GM12878 (cell line): ENCODE measurements around the gene MAP3K5. TPM values are rescaled to one million over a fixed set of nuclear protein-coding genes. Genes with fewer than 3 reads are reported as not detected.

Source experiments
- BACH1 ChIP-seq: fragments of 450-650 bp; IDR thresholded peaks from 2 replicates; pipeline ENCODE4 v1.6.1; 2017; ENCODE audit warnings: mild to moderate bottlenecking, borderline replicate concordance
- BHLHE40 ChIP-seq, 2 experiments: fragments of 450-650 bp in 1 of 2; IDR thresholded peaks; 2 replicates each; pipeline ENCODE4 v1.6.1; 2011 to 2017; ENCODE audit warnings: low read depth in 2 of 2, borderline replicate concordance in 1 of 2, improper control_type of control experiment in 1 of 2, low read length in 1 of 2, mild to moderate bottlenecking in 1 of 2
- CBX5 ChIP-seq: sonication (generic); IDR thresholded peaks from 2 replicates; pipeline ENCODE4 v1.6.1; 2016; ENCODE audit warnings: low read depth, moderate library complexity, mild to moderate bottlenecking, inconsistent platforms
- CREB1 ChIP-seq: IDR thresholded peaks from 2 replicates; pipeline ENCODE4 v1.6.1; 2012; ENCODE audit warnings: low read depth, mild to moderate bottlenecking, inconsistent platforms
- CREM ChIP-seq: IDR thresholded peaks from 2 replicates; pipeline ENCODE4 v1.6.1; 2014; ENCODE audit warnings: antibody characterized with exemption, low read depth
- FOXK2 ChIP-seq: fragments of 450-650 bp; IDR thresholded peaks from 2 replicates; pipeline ENCODE4 v1.6.1; 2017; ENCODE audit warnings: mild to moderate bottlenecking, moderate library complexity
- HDAC2 ChIP-seq: fragments of 200-600 bp; sonication (generic); IDR thresholded peaks from 2 replicates; pipeline ENCODE4 v1.6.1; 2017
- HDAC6 ChIP-seq: fragments of 200-600 bp; sonication (generic); IDR thresholded peaks from one replicate; pipeline ENCODE4 v1.8.0; 2017; ENCODE audit warnings: antibody characterized with exemption; ENCODE audit not compliant: unreplicated experiment
- IRF5 ChIP-seq: fragments of 450-650 bp; IDR thresholded peaks from 2 replicates; pipeline ENCODE4 v1.6.1; 2017; ENCODE audit warnings: borderline replicate concordance
- KLF5 ChIP-seq: fragments of 450-650 bp; IDR thresholded peaks from 2 replicates; pipeline ENCODE4 v1.6.1; 2014; ENCODE audit warnings: mild to moderate bottlenecking; ENCODE audit not compliant: partially characterized antibody
- NFYB ChIP-seq: IDR thresholded peaks from 2 replicates; pipeline ENCODE4 v1.6.1; 2011; ENCODE audit warnings: low read depth, mild to moderate bottlenecking, low read length, improper control_type of control experiment, moderate library complexity; ENCODE audit not compliant: insufficient read depth
- NR2C2 ChIP-seq: IDR thresholded peaks from 2 replicates; pipeline ENCODE4 v1.6.1; 2011; ENCODE audit warnings: borderline replicate concordance, low read depth; ENCODE audit not compliant: control insufficient read depth, insufficient read length
- PML ChIP-seq: IDR thresholded peaks from 2 replicates; pipeline ENCODE4 v1.6.1; 2012; ENCODE audit warnings: low read length, inconsistent platforms
- POLR2A ChIP-seq: IDR thresholded peaks from 2 replicates; pipeline ENCODE4 v1.6.1; 2011; ENCODE audit warnings: low read depth, mild to moderate bottlenecking, low read length
- RFX5 ChIP-seq: IDR thresholded peaks from 2 replicates; pipeline ENCODE4 v1.6.1; 2011; ENCODE audit warnings: low read depth, low read length, improper control_type of control experiment
- RUNX3 ChIP-seq: IDR thresholded peaks from 2 replicates; pipeline ENCODE4 v1.6.1; 2012; ENCODE audit warnings: low read length, inconsistent platforms
- TBL1XR1 ChIP-seq: IDR thresholded peaks from 2 replicates; pipeline ENCODE4 v1.6.1; 2012; ENCODE audit warnings: low read depth, low read length, improper control_type of control experiment
- TCF12 ChIP-seq: IDR thresholded peaks from 2 replicates; pipeline ENCODE4 v1.6.1; 2011; ENCODE audit warnings: low read depth, mild to moderate bottlenecking, low read length
- ZBTB33 ChIP-seq: fragments of 450-650 bp; IDR thresholded peaks from 2 replicates; pipeline ENCODE4 v1.6.1; 2017; ENCODE audit warnings: mild to moderate bottlenecking
- ZNF622 ChIP-seq: fragments of 450-650 bp; IDR thresholded peaks from 2 replicates; pipeline ENCODE4 v1.6.1; 2017; ENCODE audit warnings: mild to moderate bottlenecking, inconsistent platforms
- polyA plus RNA-seq, 11 experiments: library from polyadenylated mRNA; depleted of rRNA in 4 of 11; unstranded in 6 of 11; stranded (reverse) in 5 of 11; fragments of >200 nt; fragmentation: Nextera tagmentation in 4 of 11; fragmentation: Illumina TruSeq in 1 of 11; extraction: Ambion mirVana in 4 of 11; extraction: Trizol in 1 of 11; gene quantifications; 1 replicate in 1 of 11; 2 replicates in 10 of 11; pipeline versions ENCODE4 v1.2.1 to v1.2.3, GENCODE V29; 2011 to 2016; ENCODE audit warnings: inconsistent platforms in 2 of 11, missing spikeins in 2 of 11, low read depth in 1 of 11
- total RNA-seq, 4 experiments: library from RNA; depleted of rRNA in 3 of 4; stranded (reverse); fragments of >200 nt in 3 of 4; fragmentation: Illumina TruSeq in 1 of 4; extraction: Trizol in 1 of 4; gene quantifications; 2 replicates each; pipeline versions ENCODE4 v1.2.1 to v1.2.3, GENCODE V29; 2013 to 2021
- TF ChIP-seq, protein P1 (sequence below): fragments of 450-650 bp; IDR thresholded peaks from 2 replicates; pipeline ENCODE4 v1.6.1; 2018; ENCODE audit warnings: borderline replicate concordance, mild to moderate bottlenecking; ENCODE audit not compliant: partially characterized antibody
- TF ChIP-seq, protein P2 (sequence below): fragments of 450-650 bp; IDR thresholded peaks from 2 replicates; pipeline ENCODE4 v1.6.1; 2017; ENCODE audit warnings: mild to moderate bottlenecking, moderate library complexity

The MAP3K5 gene
- total and polyA plus RNA-seq, 10 of the 15 experiments (the other 5 are each of a cell fraction or from before 2014, with no cell fraction given), result 5.4 to 34.3 (median 26.4) TPM

GRCh38 chr6:136772685-136773472 is 19.4 kb downstream of the MAP3K5 start (continued):
- TF ChIP-seq ZBTB33 (no peak), BHLHE40 (IDR thresholded peaks at IDR 0.05; ENCODE audit: borderline replicate concordance in 1 of 2, low read depth in 2 of 2, low read length in 1 of 2) (peak; percentile 79 to 85), TCF12 (peak; percentile 85), NFYB (no peak), BACH1 (no peak; the same call in 1 of the 2 replicates), NR2C2 (no peak), CBX5 (no peak), RUNX3 (peak; percentile 81), HDAC6 (no peak), POLR2A (peak; percentile 38; the same call in 1 of the 2 replicates), FOXK2 (no peak), CREB1 (no peak), CREM (peak; percentile 54; the same call in 1 of the 2 replicates), ZNF622 (no peak), KLF5 (peak; percentile 25), PML (peak; percentile 38; the same call in 1 of the 2 replicates), IRF5 (no peak), HDAC2 (no peak), RFX5 (no peak), TBL1XR1 (0 out of 2 replicates have a peak, but pooled peaks have one; percentile 31)
- TF ChIP-seq, protein P1, sequence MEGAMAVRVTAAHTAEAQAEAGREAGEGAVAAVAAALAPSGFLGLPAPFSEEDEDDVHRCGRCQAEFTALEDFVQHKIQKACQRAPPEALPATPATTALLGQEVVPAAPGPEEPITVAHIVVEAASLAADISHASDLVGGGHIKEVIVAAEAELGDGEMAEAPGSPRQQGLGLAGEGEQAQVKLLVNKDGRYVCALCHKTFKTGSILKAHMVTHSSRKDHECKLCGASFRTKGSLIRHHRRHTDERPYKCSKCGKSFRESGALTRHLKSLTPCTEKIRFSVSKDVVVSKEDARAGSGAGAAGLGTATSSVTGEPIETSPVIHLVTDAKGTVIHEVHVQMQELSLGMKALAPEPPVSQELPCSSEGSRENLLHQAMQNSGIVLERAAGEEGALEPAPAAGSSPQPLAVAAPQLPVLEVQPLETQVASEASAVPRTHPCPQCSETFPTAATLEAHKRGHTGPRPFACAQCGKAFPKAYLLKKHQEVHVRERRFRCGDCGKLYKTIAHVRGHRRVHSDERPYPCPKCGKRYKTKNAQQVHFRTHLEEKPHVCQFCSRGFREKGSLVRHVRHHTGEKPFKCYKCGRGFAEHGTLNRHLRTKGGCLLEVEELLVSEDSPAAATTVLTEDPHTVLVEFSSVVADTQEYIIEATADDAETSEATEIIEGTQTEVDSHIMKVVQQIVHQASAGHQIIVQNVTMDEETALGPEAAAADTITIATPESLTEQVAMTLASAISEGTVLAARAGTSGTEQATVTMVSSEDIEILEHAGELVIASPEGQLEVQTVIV, result no peak
- TF ChIP-seq, protein P2, sequence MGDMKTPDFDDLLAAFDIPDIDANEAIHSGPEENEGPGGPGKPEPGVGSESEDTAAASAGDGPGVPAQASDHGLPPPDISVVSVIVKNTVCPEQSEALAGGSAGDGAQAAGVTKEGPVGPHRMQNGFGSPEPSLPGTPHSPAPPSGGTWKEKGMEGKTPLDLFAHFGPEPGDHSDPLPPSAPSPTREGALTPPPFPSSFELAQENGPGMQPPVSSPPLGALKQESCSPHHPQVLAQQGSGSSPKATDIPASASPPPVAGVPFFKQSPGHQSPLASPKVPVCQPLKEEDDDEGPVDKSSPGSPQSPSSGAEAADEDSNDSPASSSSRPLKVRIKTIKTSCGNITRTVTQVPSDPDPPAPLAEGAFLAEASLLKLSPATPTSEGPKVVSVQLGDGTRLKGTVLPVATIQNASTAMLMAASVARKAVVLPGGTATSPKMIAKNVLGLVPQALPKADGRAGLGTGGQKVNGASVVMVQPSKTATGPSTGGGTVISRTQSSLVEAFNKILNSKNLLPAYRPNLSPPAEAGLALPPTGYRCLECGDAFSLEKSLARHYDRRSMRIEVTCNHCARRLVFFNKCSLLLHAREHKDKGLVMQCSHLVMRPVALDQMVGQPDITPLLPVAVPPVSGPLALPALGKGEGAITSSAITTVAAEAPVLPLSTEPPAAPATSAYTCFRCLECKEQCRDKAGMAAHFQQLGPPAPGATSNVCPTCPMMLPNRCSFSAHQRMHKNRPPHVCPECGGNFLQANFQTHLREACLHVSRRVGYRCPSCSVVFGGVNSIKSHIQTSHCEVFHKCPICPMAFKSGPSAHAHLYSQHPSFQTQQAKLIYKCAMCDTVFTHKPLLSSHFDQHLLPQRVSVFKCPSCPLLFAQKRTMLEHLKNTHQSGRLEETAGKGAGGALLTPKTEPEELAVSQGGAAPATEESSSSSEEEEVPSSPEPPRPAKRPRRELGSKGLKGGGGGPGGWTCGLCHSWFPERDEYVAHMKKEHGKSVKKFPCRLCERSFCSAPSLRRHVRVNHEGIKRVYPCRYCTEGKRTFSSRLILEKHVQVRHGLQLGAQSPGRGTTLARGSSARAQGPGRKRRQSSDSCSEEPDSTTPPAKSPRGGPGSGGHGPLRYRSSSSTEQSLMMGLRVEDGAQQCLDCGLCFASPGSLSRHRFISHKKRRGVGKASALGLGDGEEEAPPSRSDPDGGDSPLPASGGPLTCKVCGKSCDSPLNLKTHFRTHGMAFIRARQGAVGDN, result peak; percentile 92
